Spleen (tissue), 11 donors: ENCODE data around the gene GRB10. TPM values are rescaled to one million over a fixed set of nuclear protein-coding genes. Genes with fewer than 3 reads are reported as not detected.

Source experiments
- DNase-seq: peaks from one replicate; pipeline ENCODE4 v3.0.0-alpha.2; 2020
- H3K27ac ChIP-seq, 8 donors: fragments of 200-600 bp; sonication (generic) in 7 of 8; 1 replicate in 4 of 8; 2 replicates in 4 of 8; pipeline versions ENCODE4 v1.5.0 to v1.8.0; 2016 to 2021; ENCODE audit warnings: inconsistent platforms in 4 of 8, mild to moderate bottlenecking in 4 of 8, moderate library complexity in 1 of 8
- H3K27me3 ChIP-seq, 7 donors: fragments of 200-600 bp; sonication (generic) in 6 of 7; replicated peaks in 1 of 7; 1 replicate in 4 of 7; 2 replicates in 3 of 7; pipeline versions ENCODE4 v1.5.0 to v1.8.0; 2016 to 2021; ENCODE audit warnings: inconsistent platforms in 3 of 7, mild to moderate bottlenecking in 1 of 7
- H3K36me3 ChIP-seq, 6 donors: fragments of 200-600 bp; sonication (generic) in 5 of 6; 1 replicate in 4 of 6; 2 replicates in 2 of 6; pipeline versions ENCODE4 v1.5.0 to v1.8.0; 2016 to 2021; ENCODE audit warnings: inconsistent platforms in 2 of 6
- H3K4me1 ChIP-seq, 6 donors: fragments of 200-600 bp; sonication (generic) in 5 of 6; 1 replicate in 3 of 6; 2 replicates in 3 of 6; pipeline versions ENCODE4 v1.5.0 to v1.8.0; 2016 to 2021; ENCODE audit warnings: inconsistent platforms in 3 of 6
- H3K4me3 ChIP-seq, 8 donors: fragments of 200-600 bp; sonication (generic) in 7 of 8; 1 replicate in 4 of 8; 2 replicates in 4 of 8; pipeline versions ENCODE4 v1.5.0 to v1.8.0; 2016 to 2021; ENCODE audit warnings: inconsistent platforms in 4 of 8, mild to moderate bottlenecking in 4 of 8, moderate library complexity in 2 of 8
- H3K9me3 ChIP-seq, 8 donors: fragments of 200-600 bp; sonication (generic) in 7 of 8; 1 replicate in 4 of 8; 2 replicates in 4 of 8; pipeline versions ENCODE4 v1.5.0 to v1.8.0; 2016 to 2021; ENCODE audit warnings: inconsistent platforms in 4 of 8
- POLR2A ChIP-seq, 3 donors: fragments of 450-650 bp; IDR thresholded peaks; one replicate each; pipeline ENCODE4 v1.5.1; 2017; ENCODE audit warnings: antibody characterized with exemption in 3 of 3, mild to moderate bottlenecking in 1 of 3
- POLR2AphosphoS5 ChIP-seq, 3 donors: sonication (generic); formaldehyde crosslinking; IDR thresholded peaks; one replicate each; pipeline ENCODE4 v1.5.1; 2017; ENCODE audit warnings: antibody characterized with exemption in 3 of 3
- WGBS, 5 donors: extraction: QIAGEN DNeasy Blood & Tissue Kit in 3 of 5; methylation state at CpG; one replicate each; pipeline versions ENCODE4 v1.1.5 to v1.1.7; 2013 to 2018; 5-methylcytosine and 5-hydroxymethylcytosine counted together
- intact Hi-C: fragments of 100-400 bp; cut with DNase I; formaldehyde crosslinking; loops from one replicate; pipeline ENCODE4 v1.15.0; 2023; ENCODE audit warnings: low total_unique reads
- polyA plus RNA-seq, 3 donors: library from polyadenylated mRNA; stranded (reverse); fragments of 200-250 nt; gene quantifications; one replicate each; pipeline ENCODE4 v1.2.1, GENCODE V29; 2013
- total RNA-seq, 7 donors: library from RNA; depleted of rRNA in 3 of 7; stranded (reverse); fragments of >200 nt in 3 of 7; fragmentation: NEBNext Ultra II Directional in 4 of 7; extraction: Animal tissue kit (Norgen Biotek cat#: 25700) in 4 of 7; gene quantifications; one replicate each; pipeline versions ENCODE4 v1.1.0 to v1.2.1, GENCODE V29; 2016 to 2021
- TF ChIP-seq, protein P1 (sequence below), 11 experiments: fragments of 200-600 bp in 7 of 11; fragments of 450-650 bp in 4 of 11; sonication (generic) in 4 of 11; IDR thresholded peaks in 8 of 11; conservative IDR thresholded peaks in 3 of 11; 1 replicate in 7 of 11; 2 replicates in 4 of 11; pipeline versions ENCODE4 v1.4.0 to v1.8.0; 2016 to 2021; ENCODE audit warnings: antibody characterized with exemption in 11 of 11, inconsistent platforms in 4 of 11, mild to moderate bottlenecking in 1 of 11
- donor health status: healthy with polysubstance abuse.
- donor health status: DM: no; HTN: no; CAD: no; lungs with moderate emphysema.
- donor health status: DM: no; HTN: no; CAD: no.
- donor health status: Bipolar disorder and iron deficiency.
- donor health status: healthy.
- donor health status: DM: no; HTN: no; CAD: no.
- donor health status: DM: yes; HTN: yes; CAD: no.

The GRB10 gene
- total and polyA plus RNA-seq, 10 donors = 11.3 to 159 (median 115) TPM

DNA sequence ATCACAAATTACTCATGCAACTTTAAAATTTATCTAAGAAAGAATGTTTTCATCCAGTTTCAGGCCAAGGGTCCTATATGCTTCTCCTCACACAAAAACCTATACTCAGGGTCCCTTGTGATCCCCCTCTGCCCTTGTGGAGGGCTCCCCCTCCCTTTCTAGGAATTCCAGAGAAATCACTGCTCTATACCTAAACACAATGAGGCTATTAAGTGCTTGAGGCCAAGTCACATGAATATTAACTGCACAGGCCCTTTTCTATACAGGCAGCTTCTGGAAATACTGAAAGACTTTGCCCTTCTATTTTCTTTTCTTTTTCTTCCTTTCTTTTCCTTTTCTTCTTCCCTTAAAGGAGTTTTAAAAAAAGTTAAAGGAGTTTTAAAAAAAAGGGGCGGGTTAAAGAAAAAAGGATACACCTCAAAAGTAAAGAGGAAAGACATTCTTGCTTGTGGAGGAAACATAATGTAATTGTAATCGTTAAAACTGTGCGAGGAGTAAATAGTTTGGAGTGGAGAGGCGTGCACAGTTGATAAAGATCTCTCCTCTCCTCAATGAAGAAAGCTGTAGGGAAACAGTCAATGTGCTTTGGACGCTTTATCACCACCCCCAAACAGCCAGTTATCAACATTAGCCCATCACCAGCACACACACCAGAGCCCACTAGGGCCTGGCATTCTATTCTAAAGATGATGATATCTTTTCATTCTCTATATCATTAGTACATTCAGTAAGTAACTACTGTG, 16.4 kb downstream of the GRB10 start:
- WGBS, 5 donors = 47 to 64% (median 52%) methylated on average over 5 of the region's 5 CpGs
- no peak for DNase-seq
- peaks cover 0 to 5% (median 0%) of the 10 kb centered on the region in 6 donors for H3K36me3 ChIP-seq
- intact Hi-C loops = no loop called here
- H3K4me1 ChIP-seq = peaks cover 0 to 26% (median 4%) of the 10 kb centered on the region in 6 donors
- H3K4me3 ChIP-seq = no peak overlapping the region
- H3K27me3 ChIP-seq = no peaks in the 10 kb centered on the region
- no peak overlapping the region for H3K27ac ChIP-seq
- H3K9me3 ChIP-seq = peaks cover 0 to 3% (median 0%) of the 10 kb centered on the region in 8 donors
- no peak for TF ChIP-seq POLR2AphosphoS5 (IDR thresholded peaks at IDR 0.05)
- TF ChIP-seq POLR2A (IDR thresholded peaks at IDR 0.05) = no peak
- TF ChIP-seq, protein P1, sequence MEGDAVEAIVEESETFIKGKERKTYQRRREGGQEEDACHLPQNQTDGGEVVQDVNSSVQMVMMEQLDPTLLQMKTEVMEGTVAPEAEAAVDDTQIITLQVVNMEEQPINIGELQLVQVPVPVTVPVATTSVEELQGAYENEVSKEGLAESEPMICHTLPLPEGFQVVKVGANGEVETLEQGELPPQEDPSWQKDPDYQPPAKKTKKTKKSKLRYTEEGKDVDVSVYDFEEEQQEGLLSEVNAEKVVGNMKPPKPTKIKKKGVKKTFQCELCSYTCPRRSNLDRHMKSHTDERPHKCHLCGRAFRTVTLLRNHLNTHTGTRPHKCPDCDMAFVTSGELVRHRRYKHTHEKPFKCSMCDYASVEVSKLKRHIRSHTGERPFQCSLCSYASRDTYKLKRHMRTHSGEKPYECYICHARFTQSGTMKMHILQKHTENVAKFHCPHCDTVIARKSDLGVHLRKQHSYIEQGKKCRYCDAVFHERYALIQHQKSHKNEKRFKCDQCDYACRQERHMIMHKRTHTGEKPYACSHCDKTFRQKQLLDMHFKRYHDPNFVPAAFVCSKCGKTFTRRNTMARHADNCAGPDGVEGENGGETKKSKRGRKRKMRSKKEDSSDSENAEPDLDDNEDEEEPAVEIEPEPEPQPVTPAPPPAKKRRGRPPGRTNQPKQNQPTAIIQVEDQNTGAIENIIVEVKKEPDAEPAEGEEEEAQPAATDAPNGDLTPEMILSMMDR (IDR thresholded peaks at IDR 0.05 in 8 of 11, conservative IDR thresholded peaks at IDR 0.05 in 3 of 11) = no peak

DNA sequence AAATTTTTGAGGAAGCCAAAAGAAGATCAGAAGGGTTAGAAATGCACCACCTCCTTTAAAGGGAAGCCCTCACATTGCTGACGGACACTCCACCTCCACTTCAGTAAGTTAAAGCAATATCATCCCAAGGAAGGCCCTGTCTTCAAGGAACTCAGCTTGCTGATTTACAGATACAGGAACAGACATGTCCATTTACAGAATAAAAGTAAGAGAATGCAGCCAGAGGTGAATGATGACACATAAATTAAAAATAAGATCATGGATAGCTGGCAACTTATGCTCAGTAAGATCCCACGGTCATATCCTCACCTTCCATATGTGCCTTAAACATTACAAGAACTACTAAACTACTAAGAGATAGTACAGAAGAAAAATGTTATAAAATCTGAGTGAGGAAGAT, 20.4 kb downstream of the GRB10 start:
- Histone ChIP-seq H3K9me3 (peaks cover 0 to 3% (median 0%) of the 10 kb centered on the region in 8 donors), H3K4me3 (no peak overlapping the region), H3K27me3 (no peaks in the 10 kb centered on the region), H3K4me1 (peaks cover 0 to 18% (median 4%) of the 10 kb centered on the region in 6 donors), H3K36me3 (peaks cover 0 to 6% (median 0%) of the 10 kb centered on the region in 6 donors), H3K27ac (peak overlapping the region in 1 of 8 donors; percentile 44)
- 78 to 90% (median 83%) methylated on average over 2 of the region's 2 CpGs for WGBS, 5 donors
- TF ChIP-seq, protein P1 (IDR thresholded peaks at IDR 0.05 in 8 of 11, conservative IDR thresholded peaks at IDR 0.05 in 3 of 11) = no peak
- TF ChIP-seq POLR2AphosphoS5 (IDR thresholded peaks at IDR 0.05) (no peak), POLR2A (IDR thresholded peaks at IDR 0.05) (no peak)
- intact Hi-C loops = no loop called here
- DNase-seq = no peak

DNA sequence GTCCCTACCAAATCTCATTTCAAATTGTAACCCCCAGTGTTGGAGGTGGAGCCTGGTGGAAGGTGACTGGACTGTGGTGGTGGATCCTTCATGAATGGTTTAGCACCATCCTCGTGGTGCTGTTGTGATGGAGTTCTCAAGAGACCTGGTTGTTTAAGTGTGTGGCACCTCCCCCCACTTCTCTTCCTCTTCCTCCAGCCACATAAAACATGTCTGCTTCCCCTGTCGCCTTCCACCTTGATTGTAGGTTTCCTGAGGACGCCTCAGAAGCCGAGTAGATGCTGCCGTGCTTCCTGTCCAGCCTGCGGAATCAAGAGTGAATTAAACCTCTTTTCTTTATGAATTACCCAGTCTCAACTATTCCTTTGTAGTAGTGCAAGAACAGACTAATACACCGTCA, 21.0 kb downstream of the GRB10 start:
- intact Hi-C loops = no loop called here
- TF ChIP-seq POLR2A (IDR thresholded peaks at IDR 0.05) = no peak
- TF ChIP-seq, protein P1 (IDR thresholded peaks at IDR 0.05 in 8 of 11, conservative IDR thresholded peaks at IDR 0.05 in 3 of 11) = no peak
- TF ChIP-seq POLR2AphosphoS5 (IDR thresholded peaks at IDR 0.05) = no peak
- no peak overlapping the region for H3K4me3 ChIP-seq
- WGBS, 5 donors = 18 to 29% (median 23%) methylated on average over 7 of the region's 7 CpGs
- H3K36me3 ChIP-seq = peaks cover 0 to 6% (median 0%) of the 10 kb centered on the region in 6 donors
- DNase-seq = no peak
- no peaks in the 10 kb centered on the region for H3K27me3 ChIP-seq
- peaks cover 0 to 18% (median 2%) of the 10 kb centered on the region in 6 donors for H3K4me1 ChIP-seq
- peak overlapping the region in 1 of 8 donors; percentile 44 for H3K27ac ChIP-seq
- peaks cover 0 to 3% (median 0%) of the 10 kb centered on the region in 8 donors for H3K9me3 ChIP-seq

DNA sequence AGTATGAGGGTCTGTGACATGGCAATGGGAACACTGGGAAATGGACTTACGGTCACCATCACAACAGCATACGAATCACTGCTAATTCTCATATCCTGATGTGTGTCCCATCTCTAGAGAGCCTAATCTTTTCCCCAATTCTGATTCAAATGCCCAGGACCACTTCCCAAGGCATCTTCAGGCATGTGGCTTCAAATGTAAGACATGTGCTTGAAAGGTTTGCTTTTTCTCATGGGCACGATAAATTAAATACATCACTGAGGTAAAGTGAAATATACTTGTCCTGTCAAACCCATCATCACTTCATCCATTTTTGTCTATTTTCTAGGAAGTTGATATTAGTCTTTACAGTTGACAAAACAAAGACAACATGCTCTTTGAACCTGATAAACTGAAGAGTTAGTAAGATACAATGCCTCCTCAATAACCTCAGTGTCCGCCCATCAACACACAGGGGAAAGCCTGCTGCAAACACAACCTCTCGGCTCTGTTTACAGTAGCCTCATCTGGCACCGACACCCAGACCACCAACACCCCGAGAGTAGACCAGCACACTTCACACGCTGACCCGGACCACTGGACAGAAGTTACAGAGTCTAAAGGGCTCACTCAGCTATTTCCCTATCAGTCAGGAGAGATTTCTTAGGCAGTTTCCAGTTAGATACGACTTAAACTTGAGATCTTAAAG, 24.8 kb downstream of the GRB10 start:
- no peak overlapping the region for H3K4me3 ChIP-seq
- TF ChIP-seq POLR2A (IDR thresholded peaks at IDR 0.05) (no peak), POLR2AphosphoS5 (IDR thresholded peaks at IDR 0.05) (no peak)
- TF ChIP-seq, protein P1 (IDR thresholded peaks at IDR 0.05 in 8 of 11, conservative IDR thresholded peaks at IDR 0.05 in 3 of 11) = no peak
- peaks cover 0 to 33% (median 0%) of the 10 kb centered on the region in 6 donors for H3K36me3 ChIP-seq
- WGBS, 5 donors = 87 to 95% (median 91%) methylated on average over 10 of the region's 10 CpGs
- DNase-seq = no peak
- H3K27ac ChIP-seq = no peak overlapping the region
- intact Hi-C loops = no loop called here
- no peaks in the 10 kb centered on the region for H3K9me3 ChIP-seq
- peaks cover 0 to 44% (median 10%) of the 10 kb centered on the region in 6 donors for H3K4me1 ChIP-seq
- no peaks in the 10 kb centered on the region for H3K27me3 ChIP-seq
